ENCODE data around the gene PRKRA.

PRKRA gene

GRCh38 chr2:178395941-178396570 lies 54.9 kb downstream of the PRKRA start:
- no peak for ATAC-seq
- TF ChIP-seq ZNF565 (CRISPR knock-in tag; conservative IDR thresholded peaks at IDR 0.05; ENCODE audit: low read depth), result no peak
- no peak for TF ChIP-seq RARB (CRISPR knock-in tag; IDR thresholded peaks at IDR 0.05)
- TF ChIP-seq ZC3H10 (CRISPR knock-in tag; IDR thresholded peaks at IDR 0.05), result no peak

GRCh38 chr2:178395295-178395694 lies 55.7 kb downstream of the PRKRA start:
- no peak for TF ChIP-seq ARNTL (CRISPR knock-in tag; IDR thresholded peaks at IDR 0.05; ENCODE audit: borderline replicate concordance, low read depth)
- TF ChIP-seq ZC3H10 (CRISPR knock-in tag; IDR thresholded peaks at IDR 0.05), result no peak
- no peak for TF ChIP-seq ISL1 (CRISPR knock-in tag; IDR thresholded peaks at IDR 0.05)
- no peak for ATAC-seq

GRCh38 chr2:178394859-178395258 lies 56.1 kb downstream of the PRKRA start:
- no peak for ATAC-seq
- TF ChIP-seq ZNF8 (CRISPR knock-in tag; IDR thresholded peaks at IDR 0.05) (no peak), ZFP3 (CRISPR knock-in tag; IDR thresholded peaks at IDR 0.05) (no peak), TCF4 (CRISPR knock-in tag; IDR thresholded peaks at IDR 0.05; ENCODE audit: borderline replicate concordance) (no peak), ZNF70 (CRISPR knock-in tag; IDR thresholded peaks at IDR 0.05) (no peak), GLIS3 (CRISPR knock-in tag; IDR thresholded peaks at IDR 0.05) (no peak), OSR1 (CRISPR knock-in tag; IDR thresholded peaks at IDR 0.05) (no peak), ZFP30 (CRISPR knock-in tag; IDR thresholded peaks at IDR 0.05) (no peak), RARB (CRISPR knock-in tag; IDR thresholded peaks at IDR 0.05) (no peak), CREB5 (CRISPR knock-in tag; IDR thresholded peaks at IDR 0.05; ENCODE audit: low read depth) (no peak), PATZ1 (CRISPR knock-in tag; IDR thresholded peaks at IDR 0.05; ENCODE audit: borderline replicate concordance) (no peak), PPARA (CRISPR knock-in tag; IDR thresholded peaks at IDR 0.05; ENCODE audit: borderline replicate concordance) (no peak), POU6F1 (CRISPR knock-in tag; IDR thresholded peaks at IDR 0.05; ENCODE audit: borderline replicate concordance, low read depth) (no peak), ESRRG (CRISPR knock-in tag; IDR thresholded peaks at IDR 0.05) (no peak), SNAI2 (CRISPR knock-in tag; IDR thresholded peaks at IDR 0.05) (no peak), CSDC2 (CRISPR knock-in tag; IDR thresholded peaks at IDR 0.05) (no peak)

GRCh38 chr2:178392215-178392614 lies 58.8 kb downstream of the PRKRA start:
- TF ChIP-seq ESRRG (CRISPR knock-in tag; IDR thresholded peaks at IDR 0.05) (no peak), TCF4 (CRISPR knock-in tag; IDR thresholded peaks at IDR 0.05; ENCODE audit: borderline replicate concordance) (no peak), POU6F1 (CRISPR knock-in tag; IDR thresholded peaks at IDR 0.05; ENCODE audit: borderline replicate concordance, low read depth) (no peak), CREB5 (CRISPR knock-in tag; IDR thresholded peaks at IDR 0.05; ENCODE audit: low read depth) (no peak), ARNTL (CRISPR knock-in tag; IDR thresholded peaks at IDR 0.05; ENCODE audit: borderline replicate concordance, low read depth) (no peak), TOX (CRISPR knock-in tag; IDR thresholded peaks at IDR 0.05; ENCODE audit: borderline replicate concordance) (no peak), TSHZ2 (CRISPR knock-in tag; IDR thresholded peaks at IDR 0.05) (no peak), OSR1 (CRISPR knock-in tag; IDR thresholded peaks at IDR 0.05) (no peak), ISL1 (CRISPR knock-in tag; IDR thresholded peaks at IDR 0.05) (no peak), ZC3H10 (CRISPR knock-in tag; IDR thresholded peaks at IDR 0.05) (no peak), ZNF70 (CRISPR knock-in tag; IDR thresholded peaks at IDR 0.05) (no peak)

More at GRCh38 chr2:178392215-178392614, 58.8 kb downstream of the PRKRA start:
- ATAC-seq, result no peak
